GM12865 (cell line): ENCODE data around the gene ACTRT2.

ENCODE experiments used
- DNase-seq: peaks from one replicate; pipeline ENCODE4 v3.0.0; 2010; ENCODE audit warnings: low read depth
- H3K4me3 ChIP-seq: 2 replicates; pipeline ENCODE4 v1.5.1; 2011; ENCODE audit warnings: mild to moderate bottlenecking, low read depth, low read length, control low read depth
- TF ChIP-seq, protein P1 (sequence below): IDR thresholded peaks from 2 replicates; pipeline ENCODE4 v1.5.1; 2011; ENCODE audit warnings: low read length, control low read depth, low read depth, inconsistent platforms; ENCODE audit not compliant: insufficient read depth; ENCODE audit errors: missing control alignments

The ACTRT2 gene

DNA sequence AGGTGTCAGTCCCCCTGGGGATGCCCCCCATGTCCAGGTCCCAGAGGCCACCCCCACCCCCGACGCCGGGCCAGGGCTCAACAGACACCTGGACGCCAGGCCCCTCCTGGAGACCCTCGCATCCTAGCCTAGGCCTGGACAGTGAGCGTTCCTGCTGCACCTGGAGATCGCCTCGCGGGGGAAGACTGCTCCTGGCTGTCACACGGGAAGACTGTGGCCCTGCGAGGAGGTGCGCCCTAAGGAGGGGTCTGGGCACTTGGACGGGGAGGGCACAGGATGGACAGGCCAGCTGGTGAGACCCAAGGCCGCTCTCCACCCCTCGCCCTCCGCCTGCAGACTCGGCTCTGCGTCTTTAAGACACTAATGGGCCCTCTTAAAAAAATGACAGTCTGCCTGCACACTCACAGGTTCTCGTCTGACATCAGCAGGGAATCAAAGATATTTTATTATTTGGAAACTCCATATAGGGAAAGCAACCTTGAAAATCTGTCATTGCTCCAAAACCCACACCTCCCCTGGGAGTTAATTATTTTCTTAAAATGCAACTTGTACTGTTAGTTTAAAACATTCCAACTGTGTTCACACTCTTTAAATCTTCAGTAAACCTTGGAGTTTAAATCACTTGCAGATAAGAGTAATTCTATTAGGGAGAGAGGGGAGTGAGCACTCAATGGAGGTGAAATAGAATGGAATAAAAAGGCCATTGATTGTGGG is 45.6 kb upstream of the ACTRT2 start:
- TF ChIP-seq, protein P1, sequence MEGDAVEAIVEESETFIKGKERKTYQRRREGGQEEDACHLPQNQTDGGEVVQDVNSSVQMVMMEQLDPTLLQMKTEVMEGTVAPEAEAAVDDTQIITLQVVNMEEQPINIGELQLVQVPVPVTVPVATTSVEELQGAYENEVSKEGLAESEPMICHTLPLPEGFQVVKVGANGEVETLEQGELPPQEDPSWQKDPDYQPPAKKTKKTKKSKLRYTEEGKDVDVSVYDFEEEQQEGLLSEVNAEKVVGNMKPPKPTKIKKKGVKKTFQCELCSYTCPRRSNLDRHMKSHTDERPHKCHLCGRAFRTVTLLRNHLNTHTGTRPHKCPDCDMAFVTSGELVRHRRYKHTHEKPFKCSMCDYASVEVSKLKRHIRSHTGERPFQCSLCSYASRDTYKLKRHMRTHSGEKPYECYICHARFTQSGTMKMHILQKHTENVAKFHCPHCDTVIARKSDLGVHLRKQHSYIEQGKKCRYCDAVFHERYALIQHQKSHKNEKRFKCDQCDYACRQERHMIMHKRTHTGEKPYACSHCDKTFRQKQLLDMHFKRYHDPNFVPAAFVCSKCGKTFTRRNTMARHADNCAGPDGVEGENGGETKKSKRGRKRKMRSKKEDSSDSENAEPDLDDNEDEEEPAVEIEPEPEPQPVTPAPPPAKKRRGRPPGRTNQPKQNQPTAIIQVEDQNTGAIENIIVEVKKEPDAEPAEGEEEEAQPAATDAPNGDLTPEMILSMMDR = no peak
- no peak for DNase-seq
- no peak overlapping the region for H3K4me3 ChIP-seq

DNA sequence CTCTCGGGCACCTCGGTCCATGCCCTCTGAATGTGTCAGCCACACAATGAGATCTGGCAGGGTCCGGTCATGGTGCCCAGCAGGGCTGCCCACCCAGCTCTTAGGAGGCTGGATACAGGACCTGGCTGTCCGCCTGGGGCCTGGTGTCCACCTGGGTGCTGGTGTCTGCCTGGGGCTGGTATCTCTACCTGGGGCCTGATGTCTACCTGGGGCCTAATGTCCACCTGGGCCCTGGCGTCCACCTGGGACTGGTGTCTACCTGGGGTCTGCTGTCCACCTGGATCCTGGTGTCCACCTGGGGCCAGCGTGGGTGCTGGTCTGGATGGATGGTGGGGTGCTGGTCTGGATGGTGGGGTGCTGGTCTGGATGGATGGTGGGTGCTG is 45.1 kb upstream of the ACTRT2 start:
- no peak for DNase-seq
- H3K4me3 ChIP-seq = no peak overlapping the region
- TF ChIP-seq, protein P1 = no peak

DNA sequence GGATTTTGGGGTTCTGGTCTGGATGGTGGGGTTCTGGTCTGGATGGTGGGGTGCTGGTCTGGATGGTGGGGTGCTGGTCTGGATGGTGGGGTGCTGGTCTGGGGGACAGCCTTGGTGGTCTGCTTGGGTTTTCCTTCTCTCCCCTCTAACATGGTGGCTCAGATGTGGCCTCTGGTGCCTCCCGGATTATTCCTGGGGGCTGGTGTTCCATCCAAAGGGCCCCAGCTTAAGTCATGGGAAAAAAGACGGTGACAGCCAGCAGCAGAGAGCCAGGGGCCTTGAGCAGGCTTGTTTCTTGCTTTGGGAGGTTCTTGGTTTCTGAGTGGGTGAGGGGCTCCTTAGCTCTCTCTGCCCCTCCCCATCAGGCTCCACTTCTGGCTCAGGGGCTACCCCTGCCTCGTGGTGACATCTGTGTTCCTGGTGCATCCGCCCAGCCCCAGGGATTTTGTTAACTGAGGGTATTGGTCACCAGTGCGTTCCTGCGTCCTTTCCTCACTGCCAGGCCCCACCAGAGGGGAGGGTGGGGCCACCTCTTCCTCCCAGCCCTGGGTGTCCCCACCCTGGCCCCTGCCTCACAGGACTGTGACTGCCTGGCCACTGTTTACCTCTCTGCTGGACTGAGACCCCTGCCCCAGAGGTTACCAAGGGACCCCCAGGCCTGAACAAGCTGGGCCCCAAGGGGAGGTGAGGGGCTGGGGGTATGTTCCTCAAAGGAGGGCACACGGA is 43.2 kb upstream of the ACTRT2 start:
- DNase-seq = no peak
- TF ChIP-seq, protein P1 = no peak
- H3K4me3 ChIP-seq = no peak overlapping the region

DNA sequence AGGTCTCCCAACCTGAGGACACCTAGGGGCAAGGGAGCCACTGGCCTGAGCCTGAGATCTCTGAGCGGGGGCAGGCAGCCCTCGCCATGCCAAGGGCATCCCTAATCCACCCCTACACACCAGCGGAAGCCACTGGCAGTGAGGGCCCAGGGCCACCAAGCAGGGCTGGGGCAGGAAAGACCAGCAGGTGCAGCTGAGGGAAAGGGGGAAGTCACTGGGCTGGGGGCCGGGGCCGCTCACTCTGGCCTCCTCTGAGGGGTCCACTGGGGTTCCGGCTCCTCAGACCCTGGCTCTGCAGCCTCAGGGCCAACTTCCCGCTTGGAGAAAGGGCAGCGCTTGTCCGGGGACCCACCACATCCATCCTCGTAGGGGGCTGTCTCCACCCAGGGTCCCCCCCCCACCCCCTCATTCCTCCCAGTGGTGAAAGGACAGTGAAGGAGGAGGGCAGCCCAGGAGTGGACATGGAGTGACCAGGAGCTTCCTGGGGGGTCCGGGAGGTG is 42.5 kb upstream of the ACTRT2 start:
- TF ChIP-seq, protein P1 = no peak
- H3K4me3 ChIP-seq = no peak overlapping the region
- no peak for DNase-seq

DNA sequence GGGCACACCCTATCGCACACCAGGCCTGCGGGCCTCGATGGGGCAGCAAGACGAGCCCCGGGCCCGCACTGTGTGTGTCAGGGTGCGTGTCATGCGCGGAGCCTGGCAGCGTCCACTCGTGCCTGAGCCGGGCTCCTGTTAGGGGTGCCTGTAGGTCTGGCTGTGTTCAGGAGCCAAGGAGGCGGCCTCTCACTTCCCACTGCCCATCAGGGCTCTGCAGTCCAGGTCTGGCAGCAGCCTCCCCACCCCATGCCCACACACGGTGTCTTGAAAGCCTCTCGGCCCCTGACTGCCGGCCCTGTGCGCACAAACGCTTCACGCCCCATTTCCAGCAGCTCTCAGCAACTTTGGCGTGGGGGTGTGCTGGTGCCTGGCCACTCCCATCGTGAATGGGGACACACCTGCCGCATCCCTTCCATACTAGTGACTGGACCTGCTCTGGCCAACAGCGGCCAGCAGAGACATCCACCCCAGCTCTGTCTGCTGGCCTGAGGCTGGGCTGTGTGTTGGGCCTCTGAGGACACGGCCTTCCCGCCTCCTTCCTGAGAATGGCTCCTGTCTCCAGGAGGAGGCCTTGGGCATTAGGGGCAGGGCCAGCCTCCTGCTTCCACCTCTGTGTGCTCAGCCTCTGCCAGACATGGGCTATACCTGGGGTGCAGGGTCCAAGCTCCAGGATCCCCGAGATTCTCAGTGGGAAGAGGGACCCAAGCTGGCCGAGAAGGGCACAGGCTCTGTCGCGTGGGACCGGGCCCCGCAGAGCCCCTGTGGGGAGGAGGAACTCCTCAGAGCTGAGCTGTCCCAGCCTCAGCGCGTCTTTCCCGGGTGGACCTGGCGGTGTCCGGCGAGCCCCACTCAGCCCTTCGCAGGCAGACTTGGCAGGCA is 41.8 kb upstream of the ACTRT2 start:
- TF ChIP-seq, protein P1 = no peak
- no peak for DNase-seq

DNA sequence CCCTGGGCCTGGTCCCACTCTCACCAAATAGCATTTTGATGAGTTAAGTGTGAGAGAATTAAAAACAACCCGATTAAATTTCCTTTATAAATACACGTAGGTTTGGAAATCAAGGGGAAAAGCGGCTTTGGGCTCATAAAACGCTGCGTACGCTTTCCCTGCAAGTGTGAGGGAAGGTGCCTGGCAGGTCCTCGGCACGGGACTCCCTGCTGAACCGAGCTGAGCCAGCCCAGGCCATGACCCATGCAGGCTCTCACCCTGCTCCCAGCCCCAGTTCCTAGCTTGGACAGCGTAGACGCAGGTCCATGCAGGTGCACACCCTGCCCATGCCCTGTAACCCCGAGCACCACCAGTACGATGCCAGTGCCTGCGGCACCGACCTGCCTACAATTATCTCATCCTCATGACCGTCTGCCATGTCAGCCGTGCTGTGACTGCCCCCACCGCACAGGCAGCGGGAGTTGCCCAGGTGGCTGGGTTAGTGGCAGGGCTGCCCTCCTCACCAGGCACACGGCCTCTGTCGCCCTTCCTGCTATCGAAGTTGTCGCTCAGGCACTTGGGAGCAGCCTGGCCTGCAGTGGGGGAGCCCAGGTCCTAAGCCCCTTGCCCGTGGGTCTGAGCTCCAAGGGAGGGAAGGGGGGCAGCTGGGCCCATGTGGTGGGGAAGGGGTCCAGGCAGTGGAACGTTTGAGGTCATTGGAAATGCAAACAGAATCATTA is 41.0 kb upstream of the ACTRT2 start:
- no peak for DNase-seq
- H3K4me3 ChIP-seq = no peak overlapping the region
- TF ChIP-seq, protein P1 = no peak

More for the DNA sequence above, 41.8 kb upstream of the ACTRT2 start:
- H3K4me3 ChIP-seq = no peak overlapping the region
